ENCODE measurements around the gene AHCYL2. TPM values are rescaled to one million over a fixed set of nuclear protein-coding genes. Genes with fewer than 3 reads are reported as not detected.
"Not testable (repeated sequence)": the region's sequence is repeated elsewhere in the genome, so short reads cannot be mapped to it uniquely, and the experiment has no call there.

The AHCYL2 gene
- total and polyA plus RNA-seq, 5 donors from 2014 or later: 6.2 to 18.5 (median 8.3) TPM

DNA sequence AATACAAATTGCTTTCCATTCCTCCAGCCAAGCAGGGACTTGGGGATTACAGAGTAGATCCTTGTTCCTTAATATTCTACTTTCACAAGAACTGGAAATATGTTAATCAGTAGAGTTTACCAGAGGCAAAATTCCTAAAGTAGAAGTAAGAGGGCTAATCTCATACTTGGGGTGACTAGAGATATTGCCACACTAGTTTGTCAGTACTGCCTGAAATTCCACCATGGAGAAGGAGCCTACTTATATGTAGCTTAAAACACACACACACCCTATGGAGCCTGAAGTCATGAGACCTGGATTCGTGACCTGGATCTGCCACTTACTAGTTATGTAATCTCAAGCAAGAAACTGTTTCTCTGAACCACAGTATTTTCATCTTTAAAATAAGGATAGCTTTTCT is 243.3 kb downstream of the AHCYL2 start:
- Mint-ChIP-seq H3K36me3 (no peaks in the 10 kb centered on the region), H3K4me3 (no peak overlapping the region), H3K27me3 (no peaks in the 10 kb centered on the region), H3K9me3 (no peaks in the 10 kb centered on the region), H3K4me1 (peaks cover 0 to 4% (median 0%) of the 10 kb centered on the region in 4 donors), H3K27ac (no peak overlapping the region)
- ATAC-seq (ENCODE audit: low read depth in 2 of 2) (no peak), DNase-seq (no peak)
- Histone ChIP-seq H3K27ac (ENCODE audit: insufficient read depth, low read length, poor library complexity, severe bottlenecking) (no peak overlapping the region), H3K9me3 (ENCODE audit: control insufficient read depth in 2 of 2, low read length in 2 of 2) (no peaks in the 10 kb centered on the region), H3K4me3 (ENCODE audit: low read depth, low read length) (no peak overlapping the region), H3K27me3 (ENCODE audit: control insufficient read depth, insufficient read depth, low read length) (no peaks in the 10 kb centered on the region), H3K36me3 (ENCODE audit: control insufficient read depth, insufficient read depth, low read length) (no peaks in the 10 kb centered on the region), H3K4me1 (ENCODE audit: control insufficient read depth, insufficient read depth, low read length, poor library complexity, severe bottlenecking) (no peaks in the 10 kb centered on the region)

DNA sequence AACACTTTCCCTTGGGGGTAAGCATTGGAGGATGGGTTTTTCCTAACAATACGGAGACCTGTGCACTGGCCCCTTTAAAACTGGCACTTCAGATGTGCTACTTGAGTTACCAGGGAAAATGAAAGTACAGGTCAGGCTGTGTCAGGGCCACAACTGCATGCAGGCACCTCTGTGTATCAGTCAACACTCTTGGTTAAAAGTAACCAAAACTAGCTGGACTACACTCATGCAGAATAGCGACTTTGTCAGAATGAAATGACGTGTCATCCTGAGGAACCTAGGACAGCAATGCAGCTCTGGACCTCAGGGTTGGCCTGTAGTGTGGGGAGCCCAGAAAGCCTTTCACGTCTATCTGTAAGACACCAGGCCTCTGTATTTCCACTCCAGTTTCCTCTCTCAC is 243.7 kb downstream of the AHCYL2 start:
- H3K9me3 ChIP-seq (ENCODE audit: control insufficient read depth in 2 of 2, low read length in 2 of 2): no peaks in the 10 kb centered on the region
- H3K9me3 Mint-ChIP-seq: no peaks in the 10 kb centered on the region
- no peaks in the 10 kb centered on the region for H3K27me3 Mint-ChIP-seq
- no peaks in the 10 kb centered on the region for H3K27me3 ChIP-seq (ENCODE audit: control insufficient read depth, insufficient read depth, low read length)
- H3K4me1 Mint-ChIP-seq: peaks cover 0 to 4% (median 0%) of the 10 kb centered on the region in 4 donors
- no peak overlapping the region for H3K27ac Mint-ChIP-seq
- no peaks in the 10 kb centered on the region for H3K36me3 Mint-ChIP-seq
- H3K4me1 ChIP-seq (ENCODE audit: control insufficient read depth, insufficient read depth, low read length, poor library complexity, severe bottlenecking): no peaks in the 10 kb centered on the region
- no peak overlapping the region for H3K4me3 ChIP-seq (ENCODE audit: low read depth, low read length)
- no peak for DNase-seq
- H3K4me3 Mint-ChIP-seq: no peak overlapping the region
- H3K36me3 ChIP-seq (ENCODE audit: control insufficient read depth, insufficient read depth, low read length): no peaks in the 10 kb centered on the region
- no peak overlapping the region for H3K27ac ChIP-seq (ENCODE audit: insufficient read depth, low read length, poor library complexity, severe bottlenecking)
- no peak for ATAC-seq (ENCODE audit: low read depth in 2 of 2)

DNA sequence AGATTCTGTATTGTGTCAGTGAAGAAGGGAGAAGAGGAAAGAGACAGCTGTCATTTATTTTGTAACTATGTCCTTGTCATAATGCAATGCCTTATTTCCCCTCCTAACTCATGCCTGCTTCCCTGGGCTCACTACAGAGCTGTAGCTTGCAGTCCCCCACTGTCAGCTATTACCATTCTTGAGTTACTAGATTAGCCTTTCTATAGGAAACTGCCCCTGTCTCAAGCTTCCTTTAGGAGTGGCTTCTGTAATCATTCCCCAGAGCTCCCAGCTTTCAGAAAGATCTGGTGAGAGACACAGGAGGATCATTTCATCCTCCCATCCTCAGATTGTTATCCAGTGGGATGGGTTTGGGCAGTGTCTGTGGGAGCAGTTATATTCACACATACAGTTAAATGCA is 245.1 kb downstream of the AHCYL2 start:
- no peak overlapping the region for H3K27ac ChIP-seq (ENCODE audit: insufficient read depth, low read length, poor library complexity, severe bottlenecking)
- Mint-ChIP-seq H3K36me3 (no peaks in the 10 kb centered on the region), H3K4me3 (no peak overlapping the region), H3K4me1 (peaks cover 0 to 4% (median 0%) of the 10 kb centered on the region in 4 donors), H3K27me3 (no peaks in the 10 kb centered on the region), H3K27ac (no peak overlapping the region), H3K9me3 (peaks cover 0 to under 1% (median 0%) of the 10 kb centered on the region in 7 donors)
- H3K36me3 ChIP-seq (ENCODE audit: control insufficient read depth, insufficient read depth, low read length): no peaks in the 10 kb centered on the region
- DNase-seq (no peak), ATAC-seq (ENCODE audit: low read depth in 2 of 2) (no peak)
- H3K4me3 ChIP-seq (ENCODE audit: low read depth, low read length): no peak overlapping the region
- no peaks in the 10 kb centered on the region for H3K9me3 ChIP-seq (ENCODE audit: control insufficient read depth in 2 of 2, low read length in 2 of 2)
- H3K27me3 ChIP-seq (ENCODE audit: control insufficient read depth, insufficient read depth, low read length): no peaks in the 10 kb centered on the region
- no peaks in the 10 kb centered on the region for H3K4me1 ChIP-seq (ENCODE audit: control insufficient read depth, insufficient read depth, low read length, poor library complexity, severe bottlenecking)

DNA sequence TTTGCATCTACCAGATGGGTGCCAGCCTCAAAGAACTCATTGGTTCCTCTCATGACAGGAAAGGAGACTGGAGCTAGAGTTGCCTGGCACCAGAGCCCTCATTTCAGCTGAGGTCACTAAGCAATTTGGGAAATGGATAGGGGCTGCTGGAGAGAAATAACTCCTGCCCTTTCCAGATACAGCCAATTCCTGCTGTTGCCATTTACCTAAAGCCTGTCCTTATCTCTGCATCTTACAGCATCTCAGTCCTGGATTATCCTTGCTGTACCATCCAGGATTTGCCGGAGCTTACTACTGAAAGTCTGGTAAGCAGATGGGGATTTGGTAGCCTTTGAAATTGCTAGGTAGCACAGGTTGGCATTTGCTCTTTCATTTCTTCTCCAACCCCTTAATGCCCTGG is 245.6 kb downstream of the AHCYL2 start:
- H3K27me3 Mint-ChIP-seq: no peaks in the 10 kb centered on the region
- no peak overlapping the region for H3K4me3 Mint-ChIP-seq
- no peak for ATAC-seq (ENCODE audit: low read depth in 2 of 2)

DNA sequence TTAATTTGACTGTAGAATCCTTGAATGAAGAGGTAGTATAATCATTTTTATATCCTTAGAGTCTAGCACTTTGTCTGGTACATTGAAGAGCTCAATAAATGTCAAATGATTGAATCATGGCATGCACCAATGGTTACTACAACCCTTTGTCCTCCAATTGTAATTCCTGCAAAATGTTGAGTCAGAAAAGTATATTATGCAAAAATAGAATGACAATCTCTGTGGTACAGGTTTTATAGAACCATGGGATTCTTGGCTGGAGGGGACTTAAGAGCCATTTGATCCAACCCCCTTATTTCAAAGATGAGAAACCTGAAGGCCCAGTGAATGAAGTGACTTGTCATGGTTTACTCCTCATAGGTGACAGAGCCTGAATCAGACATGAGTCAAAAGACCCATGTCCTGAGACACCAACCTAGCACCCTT is 246.6 kb downstream of the AHCYL2 start:
- ATAC-seq (ENCODE audit: low read depth in 2 of 2) (no peak), DNase-seq (no peak)
- Mint-ChIP-seq H3K36me3 (no peaks in the 10 kb centered on the region), H3K4me1 (peaks cover 0 to 4% (median 0%) of the 10 kb centered on the region in 4 donors), H3K27me3 (no peaks in the 10 kb centered on the region), H3K27ac (no peak overlapping the region), H3K9me3 (peaks cover 0 to 2% (median 0%) of the 10 kb centered on the region in 7 donors), H3K4me3 (no peak overlapping the region)
- Histone ChIP-seq H3K4me1 (ENCODE audit: control insufficient read depth, insufficient read depth, low read length, poor library complexity, severe bottlenecking) (no peaks in the 10 kb centered on the region), H3K27me3 (ENCODE audit: control insufficient read depth, insufficient read depth, low read length) (no peaks in the 10 kb centered on the region), H3K9me3 (ENCODE audit: control insufficient read depth in 2 of 2, low read length in 2 of 2) (no peaks in the 10 kb centered on the region), H3K27ac (ENCODE audit: insufficient read depth, low read length, poor library complexity, severe bottlenecking) (no peak overlapping the region), H3K4me3 (ENCODE audit: low read depth, low read length) (no peak overlapping the region), H3K36me3 (ENCODE audit: control insufficient read depth, insufficient read depth, low read length) (no peaks in the 10 kb centered on the region)

More for the DNA sequence above, 245.6 kb downstream of the AHCYL2 start:
- H3K4me1 Mint-ChIP-seq: peaks cover 0 to 4% (median 0%) of the 10 kb centered on the region in 4 donors
- H3K36me3 ChIP-seq (ENCODE audit: control insufficient read depth, insufficient read depth, low read length): no peaks in the 10 kb centered on the region
- no peak overlapping the region for H3K27ac ChIP-seq (ENCODE audit: insufficient read depth, low read length, poor library complexity, severe bottlenecking)
- no peaks in the 10 kb centered on the region for H3K4me1 ChIP-seq (ENCODE audit: control insufficient read depth, insufficient read depth, low read length, poor library complexity, severe bottlenecking)
- no peak overlapping the region for H3K27ac Mint-ChIP-seq
- DNase-seq: no peak
- no peaks in the 10 kb centered on the region for H3K36me3 Mint-ChIP-seq
- H3K4me3 ChIP-seq (ENCODE audit: low read depth, low read length): no peak overlapping the region
- H3K9me3 ChIP-seq (ENCODE audit: control insufficient read depth in 2 of 2, low read length in 2 of 2): no peaks in the 10 kb centered on the region
- peaks cover 0 to 2% (median 0%) of the 10 kb centered on the region in 7 donors for H3K9me3 Mint-ChIP-seq
- no peaks in the 10 kb centered on the region for H3K27me3 ChIP-seq (ENCODE audit: control insufficient read depth, insufficient read depth, low read length)

DNA sequence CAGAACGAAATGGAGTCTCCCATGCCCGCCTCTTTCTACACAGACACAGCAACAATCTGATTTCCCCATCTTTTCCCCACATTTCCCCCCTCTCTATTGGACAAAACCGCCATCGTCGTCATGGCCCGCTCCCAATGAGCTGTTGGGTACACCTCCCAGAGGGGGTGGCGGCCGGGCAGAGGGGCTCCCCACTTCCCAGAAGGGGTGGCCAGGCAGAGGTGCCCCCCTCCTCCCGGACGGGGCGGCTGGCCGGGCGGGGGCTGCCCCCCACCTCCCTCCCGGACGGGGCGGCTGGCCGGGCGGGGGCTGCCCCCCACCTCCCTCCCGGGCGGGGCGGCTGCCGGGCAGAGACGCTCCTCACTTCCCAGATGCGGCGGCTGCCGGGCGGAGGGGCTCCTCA is 251.1 kb downstream of the AHCYL2 start:
- H3K36me3 ChIP-seq (ENCODE audit: control insufficient read depth, insufficient read depth, low read length); H3K9me3 ChIP-seq (ENCODE audit: control insufficient read depth in 2 of 2, low read length in 2 of 2); H3K36me3 Mint-ChIP-seq; H3K27me3 Mint-ChIP-seq; H3K27ac Mint-ChIP-seq; H3K4me3 ChIP-seq (ENCODE audit: low read depth, low read length); H3K27ac ChIP-seq (ENCODE audit: insufficient read depth, low read length, poor library complexity, severe bottlenecking); DNase-seq; ATAC-seq (ENCODE audit: low read depth in 2 of 2); H3K4me1 ChIP-seq (ENCODE audit: control insufficient read depth, insufficient read depth, low read length, poor library complexity, severe bottlenecking); H3K27me3 ChIP-seq (ENCODE audit: control insufficient read depth, insufficient read depth, low read length); H3K4me3 Mint-ChIP-seq; H3K9me3 Mint-ChIP-seq: not testable (repeated sequence)
- H3K4me1 Mint-ChIP-seq: peaks cover 0 to 11% (median 0%) of the 10 kb centered on the region in 4 donors

DNA sequence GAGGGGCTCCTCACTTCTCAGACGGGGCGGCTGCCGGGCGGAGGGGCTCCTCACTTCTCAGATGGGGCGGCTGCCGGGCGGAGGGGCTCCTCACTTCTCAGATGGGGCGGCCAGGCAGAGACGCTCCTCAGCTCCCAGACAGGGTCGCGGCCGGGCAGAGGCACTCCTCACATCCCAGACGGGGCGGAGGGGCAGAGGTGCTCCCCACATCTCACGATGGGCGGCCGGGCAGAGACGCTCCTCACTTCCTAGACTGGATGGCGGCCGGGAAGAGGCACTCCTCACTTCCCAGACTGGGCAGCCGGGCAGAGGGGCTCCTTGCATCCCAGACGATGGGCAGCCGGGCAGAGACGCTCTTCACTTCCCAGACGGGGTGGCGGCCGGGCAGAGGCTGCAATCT is 251.6 kb downstream of the AHCYL2 start:
- H3K36me3 ChIP-seq (ENCODE audit: control insufficient read depth, insufficient read depth, low read length); ATAC-seq (ENCODE audit: low read depth in 2 of 2); H3K27me3 Mint-ChIP-seq; DNase-seq; H3K27ac ChIP-seq (ENCODE audit: insufficient read depth, low read length, poor library complexity, severe bottlenecking); H3K4me1 ChIP-seq (ENCODE audit: control insufficient read depth, insufficient read depth, low read length, poor library complexity, severe bottlenecking); H3K9me3 ChIP-seq (ENCODE audit: control insufficient read depth in 2 of 2, low read length in 2 of 2); H3K27me3 ChIP-seq (ENCODE audit: control insufficient read depth, insufficient read depth, low read length); H3K27ac Mint-ChIP-seq; H3K36me3 Mint-ChIP-seq; H3K9me3 Mint-ChIP-seq; H3K4me3 ChIP-seq (ENCODE audit: low read depth, low read length); H3K4me3 Mint-ChIP-seq: not testable (repeated sequence)
- H3K4me1 Mint-ChIP-seq: peaks cover 0 to 11% (median 0%) of the 10 kb centered on the region in 4 donors

All from CD4-positive, CD25-positive, alpha-beta regulatory T cell (primary cell).